C4-2B (cell line): ENCODE data around the gene TRIM63.

ENCODE experiments used
- CTCF ChIP-seq: fragments of 450-650 bp; conservative IDR thresholded peaks from 2 replicates; pipeline ENCODE4 v1.5.1; 2017; ENCODE audit warnings: mild to moderate bottlenecking
- ZFX ChIP-seq: fragments of 450-650 bp; IDR thresholded peaks from 2 replicates; pipeline ENCODE4 v1.6.1; 2017

- TF ChIP-seq ZFX (no peak), CTCF (no peak)
Observed at GRCh38 chr1:26058052-26058595, 9.3 kb downstream of the TRIM63 start.
